Esophagus mucosa (tissue), 1 donor: ENCODE data around the gene XPOT. TPM values are rescaled to one million over a fixed set of nuclear protein-coding genes. Genes with fewer than 3 reads are reported as not detected.

Source experiments
- ATAC-seq: fragments of 200-7000 bp; cut with Tn5 transposase; one replicate; pipeline ENCODE4 v1.9.1; 2020
- total RNA-seq: library from RNA; stranded (reverse); gene quantifications from one replicate; pipeline ENCODE4 v1.2.4, GENCODE V29; 2023
- donor health status: DM: yes; HTN: yes; CAD: no.

XPOT gene
- total RNA-seq, 1 donor from 2014 or later = 63.3 TPM

DNA sequence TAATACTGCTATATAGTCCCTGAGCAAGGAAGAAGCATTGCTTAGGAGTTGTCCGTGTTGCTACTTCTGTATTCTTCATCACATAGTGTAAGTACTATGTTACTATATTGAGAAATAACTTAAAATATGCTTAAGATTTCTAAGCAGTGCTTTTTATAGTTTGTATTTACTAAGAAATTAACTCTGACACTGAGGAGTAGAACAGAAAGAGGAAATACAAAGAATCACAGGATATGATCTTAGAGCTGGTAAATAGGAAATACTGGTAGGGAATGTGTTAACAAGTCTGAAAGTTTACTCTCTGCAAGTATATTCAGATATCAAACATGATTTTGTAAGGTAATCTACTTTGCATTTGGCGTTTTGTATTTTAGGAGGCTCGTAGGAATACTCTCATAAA lies 15.5 kb downstream of the XPOT start:
- no peak for ATAC-seq

GRCh38 chr12:64427988-64428387 lies 23.8 kb downstream of the XPOT start:
- ATAC-seq = no peak

- ATAC-seq = no peak
Observed at GRCh38 chr12:64428956-64429355, 24.8 kb downstream of the XPOT start.

- no peak for ATAC-seq
Observed at GRCh38 chr12:64430886-64431285, 26.7 kb downstream of the XPOT start.

DNA sequence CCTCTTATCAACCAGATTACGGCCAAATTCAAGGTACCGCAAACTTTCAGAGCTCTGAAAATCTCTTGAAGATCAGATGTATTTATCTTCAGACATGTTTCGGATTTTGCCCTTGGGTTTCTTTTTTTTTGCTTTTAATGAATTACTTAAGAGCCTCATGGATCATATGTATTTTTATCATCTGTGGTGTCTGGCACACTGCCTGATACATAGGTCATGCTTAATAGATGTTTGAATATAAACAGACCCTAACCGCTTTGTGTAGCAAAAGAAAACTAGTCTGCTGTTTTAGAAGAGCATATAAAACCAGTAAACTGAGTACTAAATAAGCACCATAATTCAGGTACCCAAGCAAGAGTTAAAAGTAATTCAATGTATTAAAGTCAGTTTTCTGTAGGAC lies 27.6 kb downstream of the XPOT start:
- ATAC-seq = no peak

DNA sequence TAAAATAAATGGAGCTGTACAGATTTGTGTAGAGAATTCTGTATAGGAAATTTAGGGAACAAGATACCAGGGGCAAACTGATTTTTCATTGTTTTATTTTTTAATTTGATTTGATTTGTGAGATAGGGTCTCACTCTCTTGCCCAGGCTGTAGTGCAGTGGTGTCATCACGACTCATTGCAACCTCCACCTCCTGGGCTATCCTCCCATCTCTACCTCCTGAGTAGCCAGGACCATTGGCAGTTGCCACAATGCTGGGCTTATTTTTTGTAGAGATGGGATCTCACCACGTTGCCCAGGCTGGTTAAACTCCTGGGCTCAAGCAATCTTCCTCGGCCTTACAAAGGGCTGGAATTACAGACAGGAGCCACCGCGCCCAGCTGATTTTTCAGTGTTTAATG lies 29.7 kb downstream of the XPOT start:
- ATAC-seq = no peak

- ATAC-seq = no peak
Observed at GRCh38 chr12:64440100-64440499, 35.9 kb downstream of the XPOT start.

- no peak for ATAC-seq
Observed at GRCh38 chr12:64445490-64445889, 41.3 kb downstream of the XPOT start.

DNA sequence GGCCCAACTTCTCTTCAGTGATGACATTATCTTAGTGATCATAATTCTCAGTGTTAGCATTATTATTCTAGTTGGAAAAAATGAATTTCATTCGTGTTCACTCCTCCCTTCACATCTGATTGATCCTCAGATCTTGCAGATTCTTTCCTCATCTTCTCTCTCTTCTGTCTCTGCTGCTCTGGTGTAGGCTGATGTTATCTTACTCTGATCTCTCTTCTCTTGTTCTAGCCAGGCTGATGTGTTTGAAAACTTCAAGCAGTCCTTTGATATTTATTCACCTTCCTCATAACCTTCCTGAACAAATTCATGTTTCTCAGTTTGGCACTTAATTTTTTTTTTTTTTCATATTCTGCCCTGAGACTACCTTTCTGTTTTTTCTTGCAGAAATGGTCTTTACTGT lies 42.1 kb downstream of the XPOT start:
- no peak for ATAC-seq

DNA sequence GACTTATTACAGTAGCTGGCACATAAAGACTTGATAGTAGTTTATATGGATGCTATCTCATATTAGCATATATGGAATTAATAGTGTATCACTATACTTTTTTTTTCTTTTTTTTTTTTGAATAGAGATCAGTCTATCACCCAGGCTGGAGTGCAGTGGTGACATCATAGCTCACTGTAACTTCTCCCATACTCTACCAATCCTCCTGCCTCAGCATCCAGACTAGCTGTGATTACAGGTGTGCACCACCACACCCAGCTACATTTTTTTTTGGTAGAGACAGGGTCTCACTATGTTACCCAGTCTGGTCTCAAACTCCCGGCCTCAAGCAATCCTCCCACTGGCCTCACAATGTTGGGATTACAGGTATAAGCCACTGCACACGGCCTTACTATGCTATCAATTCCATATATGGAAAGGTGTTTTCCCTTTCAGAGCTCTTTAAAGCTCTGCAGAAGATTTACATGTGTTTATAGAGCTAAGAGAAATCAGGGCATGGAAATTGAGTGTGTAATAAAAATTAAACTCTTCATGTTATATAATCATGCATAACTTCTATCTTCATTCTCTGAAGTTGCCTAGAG lies 46.0 kb downstream of the XPOT start:
- no peak for ATAC-seq

DNA sequence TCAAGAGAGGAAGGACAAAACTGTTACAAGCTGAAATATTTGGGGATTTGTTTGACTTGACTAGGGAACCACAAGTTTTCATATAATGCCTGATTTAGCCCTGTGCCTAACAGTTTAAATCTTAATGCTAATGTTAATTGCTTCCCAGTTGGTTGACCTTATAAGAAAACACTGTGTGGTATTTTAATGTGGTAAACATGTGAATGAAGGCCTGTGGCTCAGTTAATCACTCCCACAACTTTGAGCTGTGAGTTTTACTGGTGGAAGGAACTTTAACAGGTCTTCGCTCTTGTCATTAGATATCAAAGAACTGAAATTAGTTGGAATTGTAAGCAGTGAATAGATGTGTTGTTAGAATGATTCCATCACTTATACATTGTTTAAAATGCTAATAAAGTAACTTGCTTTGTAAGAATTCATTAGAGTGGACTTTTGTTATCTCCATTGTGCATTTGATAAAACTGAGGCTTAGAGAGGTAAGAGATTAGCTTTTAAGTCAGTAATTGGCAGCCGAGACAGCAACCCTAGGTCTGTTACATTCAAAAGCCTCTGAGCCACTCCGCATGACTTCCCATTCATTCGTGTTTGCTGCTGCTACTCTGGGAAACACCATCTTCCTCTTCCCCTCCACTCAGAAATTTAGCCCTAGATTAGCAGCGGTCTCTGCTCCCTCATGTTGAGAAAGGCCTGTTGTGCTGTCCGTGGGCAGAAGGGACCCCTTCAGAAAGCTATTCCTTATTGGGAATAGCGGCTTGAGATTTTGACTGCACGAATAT lies 46.7 kb downstream of the XPOT start:
- no peak for ATAC-seq

- ATAC-seq = peak; percentile 86
Observed at GRCh38 chr12:64451687-64452558, 47.7 kb downstream of the XPOT start, which contains the start of gene TBK1. Gene TBK1 (plus strand): TSS chr12:64452120. CDS start chr12:64455871, 3,751 bp downstream.

DNA sequence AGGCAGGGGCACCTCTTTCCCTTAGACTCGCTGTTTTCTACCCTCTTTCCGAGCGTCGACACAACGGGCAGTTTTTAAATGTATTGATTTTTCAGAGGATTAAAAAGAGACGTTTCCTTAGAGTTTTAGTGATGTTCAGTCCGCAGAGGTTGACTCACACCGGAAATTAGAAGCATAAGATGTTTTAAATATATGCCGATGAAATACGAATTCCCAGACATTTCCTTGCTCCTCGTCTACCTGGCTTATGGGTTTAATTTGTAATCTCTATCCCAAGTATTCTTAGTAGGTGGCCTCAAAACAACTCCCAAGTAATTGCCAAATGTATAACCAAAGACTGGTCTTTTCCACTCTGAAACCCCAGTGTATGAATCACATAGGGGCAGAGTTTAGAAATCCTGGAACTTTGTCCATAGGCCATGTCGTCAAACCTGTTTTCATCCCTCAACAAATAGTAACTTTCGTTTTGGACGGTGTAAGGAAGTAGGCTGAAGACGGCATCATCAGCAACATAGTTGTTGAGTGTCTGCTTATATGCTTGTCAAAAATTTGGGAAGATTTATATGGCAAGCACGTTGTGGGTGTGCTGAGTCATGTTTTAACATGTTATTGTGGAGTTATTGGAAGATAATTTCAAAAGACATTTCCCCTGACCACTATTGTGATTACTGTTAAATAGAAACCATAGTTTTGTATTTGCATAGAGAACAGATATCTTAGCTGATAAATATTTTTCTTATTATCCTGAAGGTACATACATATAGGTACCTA lies 48.6 kb downstream of the XPOT start:
- peak; percentile 86 for ATAC-seq

GRCh38 chr12:64455506-64455905 lies 51.3 kb downstream of the XPOT start:
- ATAC-seq = no peak

GRCh38 chr12:64456119-64456518 lies 51.9 kb downstream of the XPOT start:
- no peak for ATAC-seq

- no peak for ATAC-seq
Observed at GRCh38 chr12:64457032-64457431, 52.8 kb downstream of the XPOT start.

- ATAC-seq = no peak
Observed at GRCh38 chr12:64457466-64457865, 53.3 kb downstream of the XPOT start.

DNA sequence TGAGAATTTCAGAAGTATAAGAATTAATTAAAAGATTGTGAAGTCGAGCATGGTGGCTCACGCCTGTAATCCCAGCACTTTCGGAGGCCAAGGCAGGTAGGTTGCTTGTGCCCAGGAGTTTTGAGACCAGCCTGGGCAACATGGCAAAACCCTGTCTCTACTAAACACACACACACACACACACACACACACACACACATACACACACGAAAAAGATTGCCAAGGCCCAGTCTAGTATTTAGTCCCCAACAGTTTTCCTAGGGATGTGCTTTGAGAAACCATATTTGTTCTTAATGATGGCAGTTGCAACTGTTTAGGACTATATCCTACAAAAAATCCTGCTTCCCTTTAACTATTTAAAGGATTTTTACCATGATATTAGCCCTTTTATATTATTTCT lies 53.7 kb downstream of the XPOT start:
- ATAC-seq = no peak

DNA sequence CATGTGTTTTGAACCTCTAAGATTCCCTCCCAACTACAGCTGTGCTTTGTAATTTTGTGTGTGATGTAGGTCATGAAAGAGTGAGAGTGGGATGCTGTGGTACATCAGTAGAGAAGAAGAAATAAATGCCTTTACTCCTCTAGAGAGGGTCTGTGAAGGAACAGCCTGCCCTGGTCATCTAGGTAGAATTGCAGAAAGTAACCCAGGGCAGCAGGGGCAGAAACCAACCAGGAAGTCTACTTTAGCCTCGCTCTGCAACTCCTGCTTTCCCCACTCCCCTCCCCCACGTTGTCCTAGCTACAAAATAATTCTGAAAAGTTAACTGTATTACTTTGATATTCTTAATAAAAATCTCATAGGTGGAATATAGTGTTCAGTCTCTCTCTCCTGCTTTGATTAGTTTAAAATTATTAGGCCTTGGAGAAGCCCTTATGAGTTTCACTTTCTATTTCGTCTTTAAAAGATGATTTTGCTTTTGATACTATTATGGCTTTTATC lies 55.3 kb downstream of the XPOT start:
- no peak for ATAC-seq

- peak; percentile 28 for ATAC-seq
Observed at GRCh38 chr12:64461634-64462414, 57.6 kb downstream of the XPOT start.

DNA sequence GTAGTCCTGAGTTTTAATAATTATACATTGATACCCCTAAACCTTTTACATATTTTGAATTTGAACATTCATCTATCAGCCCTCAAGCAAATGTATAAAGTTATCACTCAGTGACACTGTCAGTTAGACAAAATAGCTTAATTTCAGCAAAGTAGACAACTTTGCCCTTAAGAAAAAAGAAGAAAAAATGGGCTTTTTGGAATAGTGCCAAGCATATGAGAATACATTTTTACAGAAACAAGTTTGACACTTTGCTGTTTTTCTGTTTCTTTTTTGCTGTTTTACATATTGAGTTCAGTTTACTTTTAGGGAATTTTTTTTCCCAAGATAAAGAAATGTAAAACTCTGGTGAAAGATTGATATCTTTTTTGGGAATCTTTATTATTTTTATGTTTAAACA lies 62.0 kb downstream of the XPOT start:
- no peak for ATAC-seq

GRCh38 chr12:64468966-64469365 lies 64.8 kb downstream of the XPOT start:
- ATAC-seq = no peak
